NCI-H1092 (cell line): Measurements from ENCODE around the gene KRTAP3-1.
"Not testable (repeated sequence)": the region's sequence is repeated elsewhere in the genome, so short reads cannot be mapped to it uniquely, and the experiment has no call there.

ENCODE experiments used
- DNase-seq: peaks from one replicate; lab custom pipeline; 2025; lab: John Stamatoyannopoulos, UW

The KRTAP3-1 gene

DNA sequence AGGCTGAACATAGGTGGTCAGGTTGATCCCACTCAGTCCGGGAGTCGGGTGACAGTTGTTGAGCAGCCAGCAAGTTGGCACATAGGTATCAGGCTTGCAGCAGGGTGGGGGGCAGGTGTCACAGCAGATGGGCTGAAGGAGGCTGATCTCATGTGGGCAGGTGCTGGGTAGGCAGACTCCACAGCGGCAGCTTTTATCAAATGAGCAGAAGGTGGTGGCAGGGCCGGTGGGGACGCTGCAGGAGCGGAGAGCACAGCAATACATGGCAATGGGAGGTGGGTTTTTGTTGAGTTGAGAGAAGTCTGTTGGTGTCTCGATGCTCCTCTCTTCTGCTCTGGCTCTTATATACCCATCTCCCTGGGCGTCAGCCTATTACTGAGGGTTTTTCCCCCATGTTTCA lies at the start of gene KRTAP3-1:
TSS of gene KRTAP3-1 (minus strand) at position 318 of the 400 bp plus-strand sequence. CDS start at position 264, 54 bp downstream.
- no peak for DNase-seq

GRCh38 chr17:41057547-41057946 lies 48.6 kb upstream of the KRTAP3-1 start:
- DNase-seq: no peak

DNA sequence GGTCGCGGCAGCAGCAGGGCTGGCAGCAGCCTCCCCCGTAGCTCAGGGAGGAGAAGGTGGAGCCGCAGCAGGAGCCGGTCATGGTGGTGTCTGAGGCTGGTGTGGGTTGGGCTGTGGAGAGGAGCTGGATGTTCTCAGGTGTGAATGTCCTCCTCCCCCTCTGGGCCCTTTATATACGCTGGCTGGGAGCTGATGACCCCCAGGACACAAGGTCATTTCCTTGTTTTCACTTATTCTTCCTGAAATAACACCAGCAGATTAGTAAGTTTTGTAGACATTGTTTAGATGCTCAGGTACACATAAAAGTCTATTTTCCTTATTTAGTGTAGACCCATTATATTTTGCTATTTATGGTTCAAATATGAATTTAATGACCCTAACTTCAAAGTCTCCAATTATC lies 46.2 kb upstream of the KRTAP3-1 start, which contains the start of gene KRTAP2-2:
TSS of gene KRTAP2-2 (minus strand) at position 101 of the 400 bp plus-strand sequence. CDS start at position 82, 19 bp downstream.
- not testable (repeated sequence) for DNase-seq

GRCh38 chr17:41054556-41054955 lies 45.6 kb upstream of the KRTAP3-1 start:
- not testable (repeated sequence) for DNase-seq

DNA sequence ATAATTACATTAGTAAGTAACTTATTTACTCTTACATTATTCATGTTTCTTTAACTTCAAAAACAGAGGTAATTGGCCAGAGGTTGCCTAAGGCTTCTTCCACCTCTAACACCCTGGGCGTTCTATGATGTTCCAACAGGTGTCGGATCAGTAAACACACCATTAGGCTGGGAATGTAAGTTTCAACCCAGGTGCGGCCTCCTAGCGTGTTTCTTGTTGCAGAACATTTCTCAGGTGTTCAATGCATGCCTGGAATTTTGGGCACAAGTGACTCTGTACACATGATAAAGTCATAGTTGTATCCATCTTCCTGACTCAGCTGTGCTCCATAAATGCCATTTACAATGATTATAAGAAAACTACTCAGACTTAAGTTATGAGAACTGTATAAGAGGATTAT lies 45.1 kb upstream of the KRTAP3-1 start:
- no peak for DNase-seq

DNA sequence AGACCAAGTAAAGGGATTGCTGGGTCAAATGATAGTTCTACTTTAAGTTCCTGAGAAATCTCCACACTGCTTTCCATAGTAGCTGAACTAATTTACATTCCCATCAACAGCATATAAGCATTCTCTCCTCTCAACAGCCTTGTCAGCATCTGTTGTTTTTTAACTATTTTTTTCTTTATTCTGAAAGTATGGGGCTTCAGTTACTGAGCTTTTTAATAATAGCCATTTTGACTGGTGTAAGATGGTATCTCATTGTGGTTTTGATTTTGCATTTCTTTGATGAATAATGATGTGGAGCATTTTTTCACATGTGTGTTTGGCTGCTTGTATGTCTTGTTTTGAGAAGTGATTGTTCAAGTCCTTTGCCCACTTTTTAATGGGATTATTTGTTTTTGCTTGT lies 43.6 kb upstream of the KRTAP3-1 start:
- DNase-seq: no peak

DNA sequence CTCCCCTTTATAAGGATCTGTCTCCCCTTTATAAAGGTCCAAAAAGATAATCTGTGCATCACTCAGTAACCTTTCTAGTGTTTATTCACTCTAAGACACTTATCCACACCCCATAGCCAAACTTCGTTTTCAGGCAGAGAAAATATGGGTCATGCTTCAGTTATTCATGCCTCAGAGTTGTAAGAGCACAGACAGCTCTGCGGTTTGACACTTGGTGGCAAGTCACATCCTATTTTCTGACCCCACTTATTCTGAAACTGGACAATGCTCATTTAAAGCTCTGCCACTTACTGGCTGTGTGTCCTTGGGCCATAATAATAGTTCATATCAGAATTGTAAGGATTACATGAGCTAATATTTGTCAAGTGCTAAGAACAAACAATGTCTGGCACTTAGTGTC lies 40.2 kb upstream of the KRTAP3-1 start:
- no peak for DNase-seq

GRCh38 chr17:41048441-41048840 lies 39.5 kb upstream of the KRTAP3-1 start:
- DNase-seq: no peak

GRCh38 chr17:41046735-41047465 lies 38.0 kb upstream of the KRTAP3-1 start, which contains the start of gene KRTAP2-1:
KRTAP2-1 (minus strand) TSS chr17:41047316; CDS start chr17:41047267, 49 bp downstream.
- not testable (repeated sequence) for DNase-seq

DNA sequence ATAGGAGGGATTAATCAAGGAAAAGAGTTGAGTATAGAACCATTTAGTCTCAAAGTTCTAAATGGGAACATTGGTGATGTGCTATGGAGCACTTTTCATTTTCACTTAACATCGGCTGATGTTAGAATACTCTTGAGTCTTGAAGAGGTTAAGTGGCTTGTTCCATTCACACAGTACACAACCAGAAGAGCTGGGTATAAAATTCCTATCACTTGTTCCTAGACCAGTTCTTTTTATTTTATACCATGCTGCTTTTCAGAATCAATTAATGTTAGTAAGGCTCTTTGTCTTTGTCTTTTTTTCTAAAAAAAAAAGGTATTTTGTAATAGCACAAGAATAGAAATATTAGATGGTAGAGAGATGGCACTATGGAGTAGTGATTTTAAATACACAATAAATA lies 34.0 kb upstream of the KRTAP3-1 start:
- DNase-seq: no peak

GRCh38 chr17:41040783-41041571 lies 32.0 kb upstream of the KRTAP3-1 start, which contains the start of gene KRTAP1-1:
KRTAP1-1 (minus strand) TSS chr17:41041450; CDS start chr17:41041397, 53 bp downstream.
- DNase-seq: not testable (repeated sequence)

DNA sequence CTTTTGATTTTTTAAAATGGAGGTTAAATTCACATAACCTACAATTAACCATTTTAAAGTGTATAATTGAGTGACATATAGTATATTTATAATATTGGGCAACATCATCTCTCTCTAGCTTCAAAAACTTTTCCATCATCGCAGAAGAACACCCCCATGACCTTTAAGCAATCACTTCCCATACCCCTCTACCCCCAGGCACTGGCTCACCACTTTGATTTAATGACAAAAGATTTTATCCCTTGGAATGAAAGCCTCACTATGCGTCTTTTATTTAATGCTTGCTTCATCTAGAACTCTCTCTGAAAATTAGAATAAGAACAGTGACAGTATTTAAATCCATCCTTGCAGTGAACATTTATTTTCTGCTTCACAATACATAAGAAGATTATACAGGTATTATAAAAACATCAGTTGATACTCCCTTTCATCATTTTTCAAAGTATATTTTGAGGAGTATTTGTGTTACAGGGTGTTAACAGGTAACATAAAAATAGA lies 29.0 kb upstream of the KRTAP3-1 start:
- DNase-seq: no peak

DNA sequence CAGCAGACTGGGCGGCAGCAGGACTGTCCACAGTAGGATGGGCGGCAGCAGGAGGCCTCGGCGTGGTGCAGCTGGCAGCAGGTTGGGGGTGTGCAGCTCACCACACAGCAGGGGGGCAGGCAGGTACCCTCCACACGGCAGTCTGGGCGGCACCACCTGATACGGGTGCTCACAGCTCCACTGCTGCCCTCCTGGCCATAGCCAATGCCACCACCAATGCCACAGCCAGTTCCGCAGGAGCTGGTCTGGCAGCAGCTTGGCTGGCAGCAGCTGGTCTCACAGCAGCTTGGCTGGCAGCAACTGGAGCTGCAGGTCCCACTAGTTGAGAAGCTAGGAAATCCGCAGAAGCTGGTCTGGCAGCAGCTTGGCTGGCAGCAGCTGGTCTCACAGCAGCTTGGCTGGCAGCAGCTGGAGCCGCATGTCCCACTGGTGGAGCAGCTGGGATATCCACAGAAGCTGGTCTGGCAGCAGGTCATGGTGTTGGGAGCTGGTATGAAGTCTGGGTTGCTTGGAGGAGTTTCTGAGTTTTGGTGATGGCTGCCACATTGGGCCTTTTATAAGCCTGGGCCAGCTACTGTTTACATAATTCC lies 25.5 kb upstream of the KRTAP3-1 start, which contains the start of gene KRTAP1-3:
TSS of gene KRTAP1-3 (minus strand) at position 529 of the 590 bp plus-strand sequence. CDS start at position 476, 53 bp downstream.
- not testable (repeated sequence) for DNase-seq

DNA sequence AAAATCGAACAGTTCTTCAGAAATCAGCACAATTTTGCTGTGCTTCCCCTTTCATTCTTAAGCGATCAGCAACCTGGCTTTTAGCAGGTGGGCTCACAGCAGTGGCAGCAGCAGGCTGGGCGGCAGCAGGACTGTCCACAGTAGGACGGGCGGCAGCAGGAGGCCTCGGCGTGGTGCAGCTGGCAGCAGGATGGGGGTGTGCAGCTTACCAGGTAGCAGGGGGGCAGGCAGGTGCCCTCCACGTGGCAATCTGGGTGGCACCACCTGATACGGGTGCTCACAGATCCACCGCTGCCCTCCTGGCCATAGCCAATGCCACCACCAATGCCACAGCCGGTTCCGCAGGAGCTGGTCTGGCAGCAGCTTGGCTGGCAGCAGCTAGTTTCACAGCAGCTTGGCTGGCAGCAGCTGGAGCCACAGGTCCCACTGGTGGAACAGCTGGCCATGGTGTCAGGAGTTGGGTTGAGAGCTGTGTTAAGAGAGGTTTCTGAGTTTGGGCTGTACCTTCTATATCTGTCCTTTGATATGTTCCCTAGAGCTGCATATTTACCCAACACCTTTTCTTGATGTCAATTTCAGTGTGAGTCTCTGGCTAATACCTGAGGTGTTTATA lies 20.8 kb upstream of the KRTAP3-1 start, which contains the start of gene KRTAP1-4:
TSS of gene KRTAP1-4 (minus strand) at position 563 of the 613 bp plus-strand sequence. CDS start at position 446, 117 bp downstream.
- no peak for DNase-seq

DNA sequence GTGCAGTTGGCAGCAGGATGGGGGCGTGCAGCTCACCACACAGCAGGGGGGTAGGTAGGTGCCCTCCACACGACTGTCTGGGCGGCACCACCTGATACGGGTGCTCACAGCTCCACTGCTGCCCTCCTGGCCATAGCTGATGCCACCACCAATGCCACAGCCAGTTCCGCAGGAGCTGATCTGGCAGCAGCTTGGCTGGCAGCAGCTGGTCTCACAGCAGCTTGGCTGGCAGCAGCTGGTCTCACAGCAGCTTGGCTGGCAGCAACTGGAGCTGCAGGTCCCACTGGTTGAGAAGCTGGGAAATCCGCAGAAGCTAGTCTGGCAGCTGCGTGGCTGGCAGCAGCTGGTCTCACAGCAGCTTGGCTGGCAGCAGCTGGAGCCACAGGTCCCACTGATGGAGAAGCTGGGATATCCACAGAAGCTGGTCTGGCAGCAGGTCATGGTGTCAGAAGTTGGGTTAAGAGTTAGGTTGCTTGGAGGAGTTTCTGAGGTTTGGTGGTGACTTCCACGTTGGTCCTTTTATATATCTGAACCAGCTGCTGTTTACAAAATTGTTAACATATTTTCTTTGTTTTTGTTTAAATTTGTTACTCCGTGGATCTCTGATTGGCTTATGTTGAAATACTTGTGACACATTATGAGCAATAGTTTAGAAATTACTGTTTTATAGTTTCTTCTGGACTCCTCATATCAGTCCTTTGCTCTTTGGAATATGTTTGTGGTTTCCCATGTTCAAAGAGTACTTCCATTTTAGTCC lies 18.0 kb upstream of the KRTAP3-1 start, which contains the start of gene KRTAP1-5:
TSS of gene KRTAP1-5 (minus strand) at position 494 of the 757 bp plus-strand sequence. CDS start at position 441, 53 bp downstream.
- no peak for DNase-seq

DNA sequence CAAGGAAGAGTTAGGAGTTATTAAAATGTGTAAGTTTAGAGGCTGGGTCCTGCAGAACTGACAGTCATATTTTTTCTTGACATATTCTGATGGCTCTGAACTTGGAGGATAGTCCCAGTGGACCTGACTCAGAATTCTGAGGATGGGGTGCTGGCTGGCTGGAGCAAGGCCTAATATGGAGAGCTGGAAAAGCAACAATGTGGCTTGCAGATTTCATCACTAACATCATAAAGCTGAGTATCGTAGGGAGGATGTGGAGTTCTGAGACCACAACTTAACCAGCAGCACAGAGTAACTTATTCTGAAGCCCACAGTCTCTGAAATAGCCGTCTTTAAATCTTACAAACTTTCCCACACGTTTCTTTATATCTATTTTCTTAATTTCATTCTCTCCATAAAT lies 15.8 kb upstream of the KRTAP3-1 start:
- no peak for DNase-seq

DNA sequence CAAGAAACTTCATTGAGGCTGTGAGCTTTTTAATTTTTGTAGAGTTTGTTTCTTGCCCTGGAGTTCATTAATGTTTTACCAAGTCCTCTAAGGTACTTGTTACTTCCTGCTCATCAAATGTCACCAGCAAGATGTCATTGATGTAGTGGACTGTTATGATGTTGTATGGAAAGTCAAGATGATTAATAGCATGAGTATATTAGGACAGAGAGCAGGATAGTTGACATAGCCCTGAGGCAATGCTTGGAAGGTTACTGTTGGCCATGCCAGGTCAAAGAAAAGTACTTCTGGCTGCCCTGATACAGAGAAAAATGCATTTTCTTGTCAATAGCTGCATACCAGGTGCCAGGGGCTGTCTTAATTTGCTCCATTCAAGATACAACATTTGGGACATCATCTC lies 11.4 kb upstream of the KRTAP3-1 start:
- DNase-seq: no peak

DNA sequence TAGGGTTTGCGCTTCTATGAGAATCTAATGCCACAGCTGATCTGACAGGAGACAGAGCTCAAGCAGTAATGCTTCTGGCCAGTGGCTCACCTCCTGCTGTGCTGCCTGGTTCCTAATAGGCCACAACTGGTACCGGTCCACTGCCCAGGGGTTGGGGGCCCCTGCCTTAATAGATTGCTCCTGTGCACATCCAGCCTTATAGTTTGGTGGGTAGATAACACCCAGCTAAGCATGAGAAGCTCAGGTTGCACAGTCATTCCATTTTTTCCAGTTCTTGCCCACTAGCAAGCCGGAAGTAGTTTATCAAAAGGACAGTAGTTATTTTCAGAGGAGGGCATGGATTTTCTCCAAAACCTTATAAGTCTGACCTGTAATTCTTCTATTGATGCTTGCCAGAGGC lies 10.5 kb upstream of the KRTAP3-1 start:
- no peak for DNase-seq

GRCh38 chr17:41018541-41018940 lies 9.6 kb upstream of the KRTAP3-1 start:
- no peak for DNase-seq

- DNase-seq: no peak
Measured at GRCh38 chr17:41016578-41017215, 7.8 kb upstream of the KRTAP3-1 start.
